ENCODE measurements around the gene OARD1.

- TF ChIP-seq SP1 (IDR thresholded peaks at IDR 0.05), result no peak
- TF ChIP-seq, protein P1, sequence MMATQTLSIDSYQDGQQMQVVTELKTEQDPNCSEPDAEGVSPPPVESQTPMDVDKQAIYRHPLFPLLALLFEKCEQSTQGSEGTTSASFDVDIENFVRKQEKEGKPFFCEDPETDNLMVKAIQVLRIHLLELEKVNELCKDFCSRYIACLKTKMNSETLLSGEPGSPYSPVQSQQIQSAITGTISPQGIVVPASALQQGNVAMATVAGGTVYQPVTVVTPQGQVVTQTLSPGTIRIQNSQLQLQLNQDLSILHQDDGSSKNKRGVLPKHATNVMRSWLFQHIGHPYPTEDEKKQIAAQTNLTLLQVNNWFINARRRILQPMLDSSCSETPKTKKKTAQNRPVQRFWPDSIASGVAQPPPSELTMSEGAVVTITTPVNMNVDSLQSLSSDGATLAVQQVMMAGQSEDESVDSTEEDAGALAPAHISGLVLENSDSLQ (IDR thresholded peaks at IDR 0.05), result no peak
- TF ChIP-seq SUZ12 (IDR thresholded peaks at IDR 0.05), result no peak
- TF ChIP-seq BHLHE40 (IDR thresholded peaks at IDR 0.05; ENCODE audit: borderline replicate concordance), result no peak
- no peak for TF ChIP-seq FOXM1 (IDR thresholded peaks at IDR 0.05; ENCODE audit: borderline replicate concordance)
- TF ChIP-seq TARDBP (IDR thresholded peaks at IDR 0.05), result no peak
- no peak for TF ChIP-seq LEF1 (IDR thresholded peaks at IDR 0.05; ENCODE audit: borderline replicate concordance)
- TF ChIP-seq ELF4 (IDR thresholded peaks at IDR 0.05), result no peak
- TF ChIP-seq CTBP1 (IDR thresholded peaks at IDR 0.05; ENCODE audit: borderline replicate concordance), result no peak
- no peak for TF ChIP-seq ARNT (IDR thresholded peaks at IDR 0.05)
- no peak for TF ChIP-seq ZNF384 (IDR thresholded peaks at IDR 0.05)
- TF ChIP-seq NFRKB (IDR thresholded peaks at IDR 0.05), result no peak
- TF ChIP-seq HDGF (IDR thresholded peaks at IDR 0.05; ENCODE audit: borderline replicate concordance), result no peak
- no peak for TF ChIP-seq FOXK2 (IDR thresholded peaks at IDR 0.05)
These were observed 12.6 kb downstream of the OARD1 start for GRCh38 chr6:41059556-41059955.
